NB4 (cell line): ENCODE measurements around the gene NUP188.

Source experiments
- CTCF ChIP-seq: IDR thresholded peaks from one replicate; pipeline ENCODE4 v1.5.1; 2012; ENCODE audit warnings: low read depth, low read length
- POLR2A ChIP-seq: IDR thresholded peaks from 2 replicates; pipeline ENCODE4 v1.6.1; 2011; ENCODE audit warnings: mild to moderate bottlenecking; ENCODE audit not compliant: insufficient read length; ENCODE audit errors: extremely low read depth

GRCh38 chr9:129026442-129027223, 79.1 kb downstream of the NUP188 start:
- TF ChIP-seq POLR2A: no peak
- TF ChIP-seq CTCF: no peak
